ENCODE measurements around the gene OR2T11.
"Not testable (repeated sequence)": the region's sequence is repeated elsewhere in the genome, so short reads cannot be mapped to it uniquely, and the experiment has no call there.

OR2T11 gene, protein sequence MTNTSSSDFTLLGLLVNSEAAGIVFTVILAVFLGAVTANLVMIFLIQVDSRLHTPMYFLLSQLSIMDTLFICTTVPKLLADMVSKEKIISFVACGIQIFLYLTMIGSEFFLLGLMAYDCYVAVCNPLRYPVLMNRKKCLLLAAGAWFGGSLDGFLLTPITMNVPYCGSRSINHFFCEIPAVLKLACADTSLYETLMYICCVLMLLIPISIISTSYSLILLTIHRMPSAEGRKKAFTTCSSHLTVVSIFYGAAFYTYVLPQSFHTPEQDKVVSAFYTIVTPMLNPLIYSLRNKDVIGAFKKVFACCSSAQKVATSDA

DNA sequence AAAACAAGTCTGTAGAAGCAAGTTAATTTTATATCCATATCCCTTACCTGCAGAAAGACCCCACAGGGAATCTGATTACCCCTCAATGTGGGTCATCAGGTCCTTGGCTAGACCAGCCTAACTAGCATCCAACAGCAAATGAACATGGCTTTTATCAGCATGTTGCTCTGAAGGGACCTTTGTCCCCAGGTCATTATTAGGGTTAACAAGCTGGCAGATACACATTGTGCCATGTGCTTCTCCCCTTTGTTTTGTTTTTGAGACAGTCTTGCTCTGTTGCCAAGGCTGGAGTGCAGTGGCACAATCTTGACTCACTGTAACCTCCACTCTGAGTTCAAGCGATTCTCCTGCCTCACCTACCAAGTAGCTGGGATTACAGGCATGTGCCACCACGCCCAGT, at the start of gene OR2T11:
TSS of gene OR2T11 (minus strand) at position 101 of the 400 bp plus-strand sequence. CDS start 7,963 bp downstream, outside the sequence.
- DNase-seq: not testable (repeated sequence)

DNA sequence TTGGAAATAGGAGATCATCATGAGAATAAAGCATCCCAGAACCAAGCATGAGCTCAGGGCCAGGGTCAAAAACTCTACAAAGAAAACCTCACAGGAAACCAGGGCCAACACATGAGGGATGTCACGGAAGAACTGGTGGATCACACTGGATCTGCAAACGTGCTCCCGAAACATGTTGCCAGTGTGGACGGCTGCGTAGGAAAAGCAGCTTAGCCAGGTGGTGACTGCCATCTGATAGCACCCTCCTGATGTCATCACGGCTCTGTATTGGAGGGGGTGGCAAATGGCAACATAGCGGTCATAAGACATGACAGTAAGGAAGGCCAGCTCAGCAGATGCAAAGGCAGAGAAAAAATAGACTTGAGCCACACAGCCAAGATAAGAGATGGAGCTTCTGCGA, 46.8 kb upstream of the OR2T11 start:
- no peak for DNase-seq

DNA sequence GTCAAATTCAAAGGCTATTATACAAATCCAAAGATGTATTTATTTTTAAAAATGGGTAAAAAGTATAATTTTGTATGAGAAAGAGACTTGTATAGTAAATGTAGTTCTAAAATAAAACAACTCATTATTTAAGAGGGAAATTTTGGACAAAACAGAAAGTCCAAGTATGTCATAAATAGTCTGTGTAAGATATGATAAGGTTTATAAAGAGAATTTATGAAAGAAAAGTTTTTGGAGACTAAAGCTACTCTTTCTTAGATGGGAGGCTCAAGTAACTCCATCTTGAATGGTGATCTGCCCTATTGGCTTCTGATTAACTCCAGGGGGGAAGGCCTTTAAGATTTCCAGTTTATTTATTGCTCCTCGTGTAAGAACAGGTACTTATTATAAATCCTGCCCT, 35.1 kb upstream of the OR2T11 start:
- DNase-seq: no peak

DNA sequence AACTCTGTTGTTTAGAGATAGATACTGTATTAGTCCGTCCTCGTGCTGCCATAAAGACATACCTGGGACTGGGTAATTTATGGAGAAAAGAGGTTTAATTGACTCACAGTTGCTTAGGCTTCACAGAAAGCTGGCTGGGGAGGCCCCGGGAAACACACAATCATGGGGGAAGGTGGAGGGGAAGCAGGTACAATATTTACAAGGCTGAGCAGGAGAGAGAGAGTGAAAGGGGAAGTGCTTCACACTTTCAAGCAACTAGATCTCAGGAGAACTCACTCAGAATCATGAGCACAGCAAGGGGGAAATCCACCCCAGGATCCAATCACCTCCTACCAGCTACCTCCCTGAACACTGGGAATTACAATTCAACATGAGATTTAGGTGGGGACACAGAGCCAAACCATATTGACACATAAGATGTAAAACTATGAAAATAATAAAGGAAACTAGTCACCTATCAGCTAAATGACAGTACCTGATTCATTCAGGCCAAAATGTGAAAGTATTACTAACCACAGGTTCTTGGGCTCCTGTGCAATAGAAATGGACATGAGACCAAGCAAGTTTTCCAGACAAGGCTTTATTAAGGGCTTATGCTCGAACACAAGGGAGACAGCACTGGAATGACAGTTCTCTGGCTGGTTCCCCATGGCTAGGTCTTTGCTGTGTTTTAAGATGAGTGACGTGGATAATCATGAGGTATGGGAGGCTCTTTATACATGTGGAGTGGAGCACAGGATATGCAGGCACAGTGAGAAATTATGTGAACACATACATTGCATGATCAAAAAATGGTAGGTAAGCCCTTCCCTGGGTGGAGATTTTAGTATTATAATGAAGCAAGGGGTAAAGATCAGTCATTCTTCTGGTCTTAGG, 28.8 kb upstream of the OR2T11 start:
- not testable (repeated sequence) for DNase-seq

- not testable (repeated sequence) for DNase-seq
Measured at GRCh38 chr1:248656797-248657196, 21.9 kb upstream of the OR2T11 start.

DNA sequence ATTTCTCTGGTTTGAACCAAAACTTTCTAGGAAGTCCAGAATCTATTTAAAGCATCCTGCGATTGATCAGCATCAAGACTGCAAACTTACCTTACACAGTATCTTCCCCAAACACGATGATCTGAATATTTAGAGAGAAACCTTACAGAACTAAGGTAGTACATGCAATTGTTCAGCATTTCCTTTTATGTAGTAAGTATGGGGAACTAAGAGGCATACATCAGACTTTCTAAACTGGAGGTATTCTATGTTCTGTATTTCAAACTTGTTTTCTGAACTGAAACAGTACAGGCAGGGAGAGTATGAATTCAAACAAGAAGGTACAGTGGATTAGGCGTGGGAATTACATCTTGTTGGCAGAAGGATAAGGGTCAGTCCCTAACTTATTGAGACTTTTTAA, 20.5 kb upstream of the OR2T11 start, which contains the start of gene OR2T27:
TSS of gene OR2T27 (minus strand) at position 175 of the 400 bp plus-strand sequence. CDS start 4,644 bp downstream, outside the sequence.
- DNase-seq: not testable (repeated sequence)

- DNase-seq: not testable (repeated sequence)
Measured at GRCh38 chr1:248648770-248649536, 14.1 kb upstream of the OR2T11 start.

GRCh38 chr1:248645178-248645577, 10.3 kb upstream of the OR2T11 start, which contains the start of gene OR2T35:
OR2T35 (minus strand) TSS chr1:248645278; CDS start chr1:248639258, 6,020 bp downstream.
- DNase-seq: not testable (repeated sequence)

GRCh38 chr1:248642971-248643651, 8.2 kb upstream of the OR2T11 start:
- not testable (repeated sequence) for DNase-seq

GRCh38 chr1:248641583-248641982, 6.7 kb upstream of the OR2T11 start:
- DNase-seq: not testable (repeated sequence)

GRCh38 chr1:248640906-248641305, 6.0 kb upstream of the OR2T11 start:
- DNase-seq: not testable (repeated sequence)

DNA sequence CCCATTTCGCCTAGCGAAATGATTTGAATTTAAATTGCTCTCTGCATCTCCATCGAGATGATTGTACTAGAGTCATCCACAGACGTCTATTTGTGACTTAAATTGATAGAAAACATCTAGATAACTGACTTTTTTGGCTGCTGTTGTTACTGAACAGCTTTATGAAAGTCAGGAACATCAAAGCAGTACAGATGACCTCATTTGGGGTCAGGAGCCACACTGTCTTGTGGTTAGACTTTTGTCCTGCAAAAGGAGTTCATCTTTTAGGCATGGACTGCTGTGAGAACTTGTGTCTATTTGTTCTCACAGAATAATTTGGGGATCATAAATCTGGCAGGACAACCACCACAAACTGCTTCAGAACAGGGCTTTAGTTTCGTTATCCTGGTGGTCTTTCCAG, 4.8 kb upstream of the OR2T11 start:
- not testable (repeated sequence) for DNase-seq

DNA sequence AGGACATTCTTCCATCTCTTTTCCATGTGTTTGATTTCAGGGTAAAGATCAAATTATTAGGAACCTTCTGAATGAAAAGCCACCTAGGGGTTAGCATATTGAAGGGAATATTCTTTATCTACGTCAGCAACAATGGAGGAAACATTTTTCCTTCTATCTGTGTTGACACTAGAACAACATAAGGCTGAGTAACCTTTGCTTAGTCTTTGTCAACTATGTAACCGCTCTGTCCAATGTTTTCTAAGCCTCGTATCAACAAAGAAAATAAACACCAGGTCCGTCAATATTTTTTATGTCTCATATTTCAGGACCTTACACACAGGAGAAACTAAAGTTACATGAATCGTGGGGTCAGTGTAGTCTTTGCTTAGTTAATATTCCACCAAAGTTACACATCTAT, 1.7 kb upstream of the OR2T11 start:
- not testable (repeated sequence) for DNase-seq

DNA sequence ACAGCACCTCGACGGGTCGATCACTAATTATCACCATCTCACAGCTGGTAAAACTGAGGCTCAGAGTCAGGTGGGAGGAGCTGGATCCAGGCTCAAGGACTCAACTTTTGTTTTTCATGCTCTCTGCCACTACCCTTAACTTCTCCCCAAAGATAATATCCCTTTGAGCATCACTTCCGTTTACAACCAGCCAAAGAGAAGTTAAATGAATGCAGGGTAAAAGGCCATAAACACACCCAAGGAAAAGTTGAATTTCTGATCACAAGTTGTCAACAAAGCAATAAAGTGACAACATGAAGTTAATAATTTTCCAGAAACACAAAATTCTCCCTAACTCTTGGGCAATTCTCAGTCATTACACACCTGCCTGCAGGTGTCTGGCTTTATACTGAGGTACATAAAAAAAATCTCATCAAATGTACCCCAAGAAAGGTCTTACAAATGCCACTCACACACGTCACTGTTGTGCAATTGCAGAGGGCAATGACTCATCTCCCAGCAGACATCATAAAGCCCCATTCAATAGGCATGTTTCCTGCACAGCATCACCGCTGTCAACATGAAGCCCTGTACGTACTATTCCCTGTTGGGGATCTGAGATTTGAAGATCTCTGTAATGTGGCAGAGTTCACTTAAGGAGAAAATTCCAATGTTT, 3.4 kb downstream of the OR2T11 start:
- DNase-seq: no peak

DNA sequence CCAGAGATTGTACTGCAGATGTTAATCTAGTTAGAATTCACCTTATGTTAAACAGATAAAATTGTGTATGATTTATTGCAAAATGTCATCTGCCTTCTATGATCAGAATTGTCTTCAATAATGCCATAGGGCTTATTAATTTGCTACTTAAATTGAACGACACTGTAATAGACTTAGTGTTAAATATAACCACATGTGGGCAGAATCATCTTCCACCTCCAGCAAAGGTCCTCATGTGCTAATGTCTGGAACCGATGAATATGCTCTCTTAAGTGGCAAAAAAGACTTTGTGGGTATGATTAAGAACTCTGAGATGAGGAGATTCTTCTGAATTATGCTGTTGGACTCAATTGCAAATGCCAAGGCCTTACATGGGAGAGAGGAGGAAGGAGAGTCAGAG, 4.3 kb downstream of the OR2T11 start:
- no peak for DNase-seq

GRCh38 chr1:248627971-248628844, 6.7 kb downstream of the OR2T11 start:
- no peak for DNase-seq

DNA sequence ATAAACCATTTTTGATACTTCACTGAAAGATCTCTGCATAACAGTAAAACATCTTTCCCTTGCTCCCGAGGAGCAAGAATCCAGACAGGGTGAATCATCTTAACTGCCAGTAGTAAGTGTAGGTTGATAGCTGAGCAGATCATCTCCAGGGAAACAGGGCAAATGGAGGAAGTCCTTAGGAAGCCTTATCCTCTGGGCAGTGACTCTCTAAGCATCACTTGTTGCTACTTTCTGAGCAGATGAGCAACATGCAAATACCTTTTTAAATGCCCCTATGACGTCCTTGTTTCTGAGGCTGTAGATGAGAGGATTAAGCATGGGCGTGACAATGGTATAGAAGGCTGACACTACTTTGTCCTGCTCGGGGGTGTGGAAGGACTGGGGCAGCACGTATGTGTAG, 8.9 kb downstream of the OR2T11 start:
- no peak for DNase-seq

DNA sequence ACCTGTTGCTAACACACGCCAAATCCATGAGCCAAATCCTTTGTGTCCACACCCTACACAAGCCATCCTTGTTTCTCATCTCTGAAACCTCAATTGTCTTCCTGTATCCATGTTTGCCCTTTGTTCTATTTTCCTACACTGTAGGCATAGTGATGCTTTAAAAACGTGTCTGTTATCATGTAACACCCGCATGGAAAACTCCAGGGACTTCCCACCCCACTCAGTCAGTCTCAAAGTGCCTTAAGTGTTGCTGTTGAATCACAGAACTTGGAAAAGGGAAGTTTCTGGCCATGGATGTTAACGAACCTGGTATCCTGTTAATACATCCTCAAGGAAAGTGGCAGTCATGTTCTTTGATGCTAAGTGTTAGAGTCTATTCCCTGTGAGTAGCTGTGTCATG, 9.7 kb downstream of the OR2T11 start:
- DNase-seq: no peak

GRCh38 chr1:248622570-248623001, 12.3 kb downstream of the OR2T11 start:
- DNase-seq: no peak

DNA sequence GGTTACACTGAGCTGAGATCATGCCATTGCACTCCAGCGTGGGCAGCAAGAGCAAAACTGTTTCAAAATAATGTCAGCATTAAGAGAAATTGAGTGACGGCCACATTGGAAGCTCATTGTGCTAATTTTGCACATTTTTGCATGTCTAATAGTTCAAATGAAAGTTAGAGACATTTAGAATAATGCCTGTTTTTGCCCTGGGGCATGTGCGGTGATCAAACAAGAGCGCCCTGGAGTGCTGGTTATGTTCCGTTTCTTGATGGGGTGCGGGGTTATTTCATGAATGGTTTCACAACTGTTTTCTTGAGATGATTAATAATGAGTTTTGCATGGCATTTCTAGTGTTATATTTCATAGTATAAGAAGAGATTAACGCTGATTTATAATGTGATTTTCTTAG, 13.1 kb downstream of the OR2T11 start:
- DNase-seq: no peak

- peak; percentile 27 to 52 for DNase-seq
Measured at GRCh38 chr1:248618878-248619277, 16.0 kb downstream of the OR2T11 start.

Measured in stimulated activated CD4-positive, alpha-beta T cell treated with anti-CD3 and anti-CD28 coated beads, Interleukin-4, amount 100 ng/mL, for 4 hours (primary cell).